HG03442 (cell line): ENCODE data around the gene REV1.
"Not testable (repeated sequence)": the region's sequence is repeated elsewhere in the genome, so short reads cannot be mapped to it uniquely, and the experiment has no call there.

ENCODE experiments used
- ATAC-seq: cut with Tn5 transposase; IDR thresholded peaks from one replicate; pipeline ENCODE4 v1.9.1; 2021; ENCODE audit warnings: mild to moderate bottlenecking, moderate library complexity; ENCODE audit not compliant: unreplicated experiment

REV1 gene

GRCh38 chr2:99489761-99490622 lies at the start of gene REV1:
REV1 (minus strand) TSS chr2:99490017; CDS start chr2:99464975, 25,042 bp downstream.
- ATAC-seq = peak; percentile 75

GRCh38 chr2:99537910-99538485 lies 48.2 kb upstream of the REV1 start:
- ATAC-seq = no peak

GRCh38 chr2:99524056-99524455 lies 34.2 kb upstream of the REV1 start:
- no peak for ATAC-seq

GRCh38 chr2:99522157-99522556 lies 32.3 kb upstream of the REV1 start:
- ATAC-seq = no peak

- ATAC-seq = no peak
These were observed 31.0 kb upstream of the REV1 start for GRCh38 chr2:99520813-99521212.

- no peak for ATAC-seq
These were observed 30.4 kb upstream of the REV1 start for GRCh38 chr2:99520195-99520594.

GRCh38 chr2:99514357-99514756 lies 24.5 kb upstream of the REV1 start:
- ATAC-seq = no peak

GRCh38 chr2:99512181-99512591 lies 22.4 kb upstream of the REV1 start:
- no peak for ATAC-seq

GRCh38 chr2:99509387-99509786 lies 19.6 kb upstream of the REV1 start:
- no peak for ATAC-seq

GRCh38 chr2:99507937-99508818 lies 18.4 kb upstream of the REV1 start:
- no peak for ATAC-seq

GRCh38 chr2:99504844-99505584 lies 15.2 kb upstream of the REV1 start:
- ATAC-seq = no peak

- ATAC-seq = not testable (repeated sequence)
These were observed 14.0 kb upstream of the REV1 start for GRCh38 chr2:99503662-99504416.

GRCh38 chr2:99496021-99496420 lies 6.2 kb upstream of the REV1 start:
- ATAC-seq = no peak

- ATAC-seq = no peak
These were observed 5.5 kb upstream of the REV1 start for GRCh38 chr2:99495115-99495860.

- ATAC-seq = no peak
These were observed 2.9 kb upstream of the REV1 start for GRCh38 chr2:99492721-99493120.

- ATAC-seq = no peak
These were observed 1.0 kb upstream of the REV1 start for GRCh38 chr2:99490623-99491461.

- peak; percentile 34 for ATAC-seq
These were observed 605 bp downstream of the REV1 start for GRCh38 chr2:99489063-99489760.

- no peak for ATAC-seq
These were observed 1.2 kb downstream of the REV1 start for GRCh38 chr2:99488539-99489062.
